ENCODE data around the gene NUP37. TPM values are rescaled to one million over a fixed set of nuclear protein-coding genes. Genes with fewer than 3 reads are reported as not detected.

Gene NUP37
- total RNA-seq (2013) = 26.7 TPM
- polyA plus RNA-seq = 10 to 100 TPM; 11.1 to 23.0 (median 20.9) TPM
- polyA minus RNA-seq = 7.5 and 7.9 TPM in 2 replicates
- total RNA-seq = 0.84 to 6.3 (median 4.2) reads per million in 11 experiments

GRCh38 chr12:102119674-102120563, at the start of gene NUP37, which contains the start of gene PARPBP:
Gene NUP37 (minus strand): TSS chr12:102120114. CDS start chr12:102118518, 1,596 bp downstream.
Gene PARPBP (plus strand): TSS chr12:102120183. CDS start chr12:102123889, 3,706 bp downstream.
- intact Hi-C loops (cut with micrococcal nuclease) = loop anchor here (5.0 kb wide), 1 partner anchor 58 kb away; the partner anchor contains the start of gene WASHC3 (in 2 of the 2)
- no peaks in the 10 kb centered on the region for H3K9me3 Mint-ChIP-seq
- peak within 1 kb of the TSS; percentile 91 for H3K4me3 Mint-ChIP-seq
- Histone ChIP-seq H3K27ac (ENCODE audit: low read depth in 1 of 2, low read length in 2 of 2) (peak within 1 kb of the TSS; percentile 72 to 89), H3K9me3 (replicated peaks in 1 of 2; ENCODE audit: control insufficient read depth in 1 of 2, insufficient read depth in 1 of 2, low read length in 2 of 2) (no peaks in the 10 kb centered on the region), H3K79me2 (ENCODE audit: insufficient read depth, low read length) (peaks cover 47% of the 10 kb centered on the region), H2AFZ (ENCODE audit: insufficient read depth, low read depth, low read length, poor library complexity, severe bottlenecking) (peak within 1 kb of the TSS; percentile 92), H3K27me3 (ENCODE audit: control insufficient read depth in 2 of 2, insufficient read depth in 2 of 2, low read length in 2 of 2) (no peaks in the 10 kb centered on the region), H3K36me3 (replicated peaks in 1 of 2; ENCODE audit: control insufficient read depth in 1 of 2, insufficient read depth in 2 of 2, low read length in 2 of 2) (peaks cover 9 to 30% of the 10 kb centered on the region in 2 donors), H3K4me1 (ENCODE audit: control insufficient read depth in 1 of 2, insufficient read depth in 2 of 2, low read length in 2 of 2) (peaks cover 21 to 26% of the 10 kb centered on the region in 2 donors), H3K4me3 (replicated peaks in 1 of 3; ENCODE audit: low read depth in 2 of 3, low read length in 3 of 3) (peak within 1 kb of the TSS; percentile 81 to 91 (median 84)), H3K4me2 (replicated peaks; ENCODE audit: extremely low read depth, low read length, poor library complexity, severe bottlenecking) (peak within 1 kb of the TSS; percentile 92), H3K9ac (ENCODE audit: insufficient read depth, low read length, poor library complexity, severe bottlenecking) (peak within 1 kb of the TSS; percentile 85), H4K20me1 (ENCODE audit: insufficient read depth, low read length) (no peaks in the 10 kb centered on the region)
- peaks cover 22 to 24% of the 10 kb centered on the region in 2 donors for H3K36me3 Mint-ChIP-seq
- H3K27me3 Mint-ChIP-seq (ENCODE audit: low read depth in 3 of 3) = no peaks in the 10 kb centered on the region
- DNase-seq = peak; percentile 81 to 83 (median 82)
- 0% methylated on average over 50 of the region's 62 CpGs for WGBS (ENCODE audit: insufficient coverage)
- peak within 1 kb of the TSS; percentile 85 to 96 (median 94) for H3K27ac Mint-ChIP-seq
- no peak for TF ChIP-seq CTCF (IDR thresholded peaks at IDR 0.05)
- peaks cover 19% of the 10 kb centered on the region for H3K4me1 Mint-ChIP-seq

GRCh38 chr12:102167821-102168604, 48.1 kb upstream of the NUP37 start:
- H3K4me3 ChIP-seq (replicated peaks in 1 of 3; ENCODE audit: low read depth in 2 of 3, low read length in 3 of 3) = no peak overlapping the region
- no peak for TF ChIP-seq CTCF (IDR thresholded peaks at IDR 0.05)
- no peak overlapping the region for H2AFZ ChIP-seq (ENCODE audit: insufficient read depth, low read depth, low read length, poor library complexity, severe bottlenecking)
- H3K4me1 ChIP-seq (ENCODE audit: control insufficient read depth in 1 of 2, insufficient read depth in 2 of 2, low read length in 2 of 2) = no peaks in the 10 kb centered on the region
- peaks cover 28 to 45% of the 10 kb centered on the region in 2 donors for H3K36me3 Mint-ChIP-seq
- no peaks in the 10 kb centered on the region for H4K20me1 ChIP-seq (ENCODE audit: insufficient read depth, low read length)
- H3K27me3 Mint-ChIP-seq (ENCODE audit: low read depth in 3 of 3) = no peaks in the 10 kb centered on the region
- no peaks in the 10 kb centered on the region for H3K27me3 ChIP-seq (ENCODE audit: control insufficient read depth in 2 of 2, insufficient read depth in 2 of 2, low read length in 2 of 2)
- H3K4me1 Mint-ChIP-seq = peaks cover 10% of the 10 kb centered on the region
- peaks cover 14 to 24% of the 10 kb centered on the region in 2 donors for H3K36me3 ChIP-seq (replicated peaks in 1 of 2; ENCODE audit: control insufficient read depth in 1 of 2, insufficient read depth in 2 of 2, low read length in 2 of 2)
- H3K9ac ChIP-seq (ENCODE audit: insufficient read depth, low read length, poor library complexity, severe bottlenecking) = no peak overlapping the region
- H3K9me3 Mint-ChIP-seq = no peaks in the 10 kb centered on the region
- intact Hi-C loops (cut with micrococcal nuclease) = no loop called here
- no peak overlapping the region for H3K27ac Mint-ChIP-seq
- no peak overlapping the region for H3K4me3 Mint-ChIP-seq
- H3K79me2 ChIP-seq (ENCODE audit: insufficient read depth, low read length) = no peaks in the 10 kb centered on the region
- DNase-seq = no peak
- no peak overlapping the region for H3K27ac ChIP-seq (ENCODE audit: low read depth in 1 of 2, low read length in 2 of 2)
- no peaks in the 10 kb centered on the region for H3K9me3 ChIP-seq (replicated peaks in 1 of 2; ENCODE audit: control insufficient read depth in 1 of 2, insufficient read depth in 1 of 2, low read length in 2 of 2)
- H3K4me2 ChIP-seq (replicated peaks; ENCODE audit: extremely low read depth, low read length, poor library complexity, severe bottlenecking) = no peak overlapping the region
